GM23338 (cell line): ENCODE data around the gene CYTH3. TPM values are rescaled to one million over a fixed set of nuclear protein-coding genes. Genes with fewer than 3 reads are reported as not detected.

Source experiments
- ATAC-seq: fragments of 200-7000 bp; cut with Tn5 transposase; 3 replicates; pipeline ENCODE4 v1.9.1; 2020
- DNase-seq: peaks from one replicate; pipeline ENCODE4 v3.0.0-alpha.2; 2015; ENCODE audit warnings: low spot score
- H2AFZ ChIP-seq: fragments of 200-600 bp; sonication (generic); 2 replicates; pipeline ENCODE4 v1.8.0; 2016; ENCODE audit warnings: antibody characterized with exemption, mild to moderate bottlenecking, moderate library complexity
- H3F3A ChIP-seq: fragments of 200-600 bp; sonication (generic); replicated peaks from 2 replicates; pipeline ENCODE4 v1.8.0; 2017; ENCODE audit warnings: antibody characterized with exemption, mixed run types, low read depth
- H3K27ac ChIP-seq: fragments of 200-600 bp; sonication (generic); 2 replicates; pipeline ENCODE4 v1.6.1; 2016; ENCODE audit warnings: low read depth
- H3K27me3 ChIP-seq: fragments of 200-600 bp; sonication (generic); 2 replicates; pipeline ENCODE4 v1.8.0; 2016; ENCODE audit warnings: mild to moderate bottlenecking, mixed run types, moderate library complexity; ENCODE audit not compliant: insufficient read depth
- H3K36me3 ChIP-seq: fragments of 200-600 bp; sonication (generic); 2 replicates; pipeline ENCODE4 v1.8.0; 2016; ENCODE audit warnings: mild to moderate bottlenecking; ENCODE audit not compliant: insufficient read depth
- H3K4me1 ChIP-seq: fragments of 200-600 bp; sonication (generic); 2 replicates; pipeline ENCODE4 v1.8.0; 2016; ENCODE audit warnings: mild to moderate bottlenecking, moderate library complexity; ENCODE audit not compliant: insufficient read depth
- H3K4me2 ChIP-seq: fragments of 200-600 bp; sonication (generic); 2 replicates; pipeline ENCODE4 v1.7.1; 2017; ENCODE audit warnings: mixed run types
- H3K4me3 ChIP-seq: fragments of 200-600 bp; sonication (generic); 2 replicates; pipeline ENCODE4 v1.6.1; 2016; ENCODE audit warnings: mixed run types
- H3K79me2 ChIP-seq: fragments of 200-600 bp; sonication (generic); replicated peaks from 2 replicates; pipeline ENCODE4 v1.8.0; 2017; ENCODE audit warnings: mild to moderate bottlenecking; ENCODE audit not compliant: insufficient read depth
- H3K9me2 ChIP-seq: fragments of 200-600 bp; sonication (generic); 2 replicates; pipeline ENCODE4 v1.8.0; 2017; ENCODE audit not compliant: insufficient read depth
- H4K20me1 ChIP-seq: fragments of 200-600 bp; sonication (generic); replicated peaks from 2 replicates; pipeline ENCODE4 v1.8.0; 2017; ENCODE audit warnings: mild to moderate bottlenecking; ENCODE audit not compliant: insufficient read depth
- H3K27ac Mint-ChIP-seq: 2 replicates; pipeline ENCODE4 v1.8.0; 2020; ENCODE audit warnings: inconsistent platforms, mild to moderate bottlenecking, moderate library complexity, mixed read lengths
- H3K27me3 Mint-ChIP-seq: 3 replicates; pipeline ENCODE4 v1.8.0; 2022; ENCODE audit warnings: low read depth, mild to moderate bottlenecking, moderate library complexity, mixed read lengths, inconsistent platforms; ENCODE audit not compliant: insufficient read depth, poor library complexity
- H3K36me3 Mint-ChIP-seq: 3 replicates; pipeline ENCODE4 v1.8.0; 2021; ENCODE audit warnings: low read depth, mild to moderate bottlenecking, inconsistent platforms, moderate library complexity, mixed read lengths
- H3K4me1 Mint-ChIP-seq: 3 replicates; pipeline ENCODE4 v1.8.0; 2020; ENCODE audit warnings: mild to moderate bottlenecking, inconsistent platforms, mixed read lengths
- H3K4me3 Mint-ChIP-seq: 3 replicates; pipeline ENCODE4 v1.8.0; 2021; ENCODE audit warnings: moderate library complexity, mild to moderate bottlenecking, inconsistent platforms, mixed read lengths
- H3K9me3 Mint-ChIP-seq: 3 replicates; pipeline ENCODE4 v1.8.0; 2020; ENCODE audit warnings: moderate library complexity, mild to moderate bottlenecking, inconsistent platforms, mixed read lengths
- CREB1 ChIP-seq: fragments of 250-450 bp; sonication (Bioruptor Pico); IDR thresholded peaks from 2 replicates; pipeline ENCODE4 v1.5.0; 2020; ENCODE audit warnings: low read depth, mild to moderate bottlenecking, moderate library complexity
- EZH2 ChIP-seq: fragments of 200-600 bp; sonication (generic); IDR thresholded peaks from one replicate; pipeline ENCODE4 v1.8.0; 2017; ENCODE audit warnings: antibody characterized with exemption, mild to moderate bottlenecking, low read depth; ENCODE audit not compliant: unreplicated experiment
- EZH2phosphoT487 ChIP-seq: fragments of 200-600 bp; sonication (generic); IDR thresholded peaks from one replicate; pipeline ENCODE4 v1.8.1; 2018; ENCODE audit warnings: antibody characterized with exemption; ENCODE audit not compliant: unreplicated experiment
- NANOG ChIP-seq: IDR thresholded peaks from 2 replicates; pipeline ENCODE4 v1.6.1; 2016; ENCODE audit warnings: antibody characterized with exemption, borderline replicate concordance
- POLR2AphosphoS5 ChIP-seq: IDR thresholded peaks from 2 replicates; pipeline ENCODE4 v1.6.1; 2016; ENCODE audit warnings: antibody characterized with exemption, low read depth
- STAT1 ChIP-seq: IDR thresholded peaks from one replicate; pipeline ENCODE4 v1.6.1; 2016; ENCODE audit warnings: antibody characterized with exemption; ENCODE audit not compliant: unreplicated experiment
- ZNF114 ChIP-seq: fragments of 250-450 bp; sonication (Bioruptor Pico); IDR thresholded peaks from 2 replicates; pipeline ENCODE4 v1.5.0; 2020; ENCODE audit warnings: mild to moderate bottlenecking, moderate library complexity
- ZNF331 ChIP-seq: fragments of 250-450 bp; sonication (Bioruptor Pico); IDR thresholded peaks from 2 replicates; pipeline ENCODE4 v1.5.0; 2020; ENCODE audit warnings: low read depth, mild to moderate bottlenecking, moderate library complexity
- polyA plus RNA-seq: library from polyadenylated mRNA; unstranded; fragments of >200 nt; fragmentation: Nextera tagmentation; extraction: Ambion mirVana; gene quantifications from 2 replicates; pipeline ENCODE4 v1.2.1, GENCODE V29; 2016
- total RNA-seq: library from RNA; depleted of rRNA; stranded (reverse); fragments of >200 nt; shearing (Covaris generic); gene quantifications from 2 replicates; pipeline ENCODE4 v1.2.3, GENCODE V29; 2014
- TF ChIP-seq, protein P1 (sequence below), 2 experiments: fragments of 200-600 bp in 1 of 2; sonication (generic) in 1 of 2; conservative IDR thresholded peaks; 2 replicates each; pipeline versions ENCODE4 v1.5.1 to v1.6.1; 2016 to 2017; ENCODE audit warnings: antibody characterized with exemption in 2 of 2, low read depth in 2 of 2, mild to moderate bottlenecking in 2 of 2, moderate library complexity in 1 of 2
- TF ChIP-seq, protein P2 (sequence below): fragments of 250-450 bp; sonication (Bioruptor Pico); IDR thresholded peaks from 2 replicates; pipeline ENCODE4 v1.5.0; 2020; ENCODE audit warnings: mild to moderate bottlenecking, moderate library complexity
- TF ChIP-seq, protein P3 (sequence below): IDR thresholded peaks from one replicate; pipeline ENCODE4 v1.6.1; 2018; ENCODE audit warnings: antibody characterized with exemption; ENCODE audit not compliant: unreplicated experiment

Gene CYTH3
- total and polyA plus RNA-seq, 2 experiments from 2014 or later: 4.6 to 15.3 TPM

DNA sequence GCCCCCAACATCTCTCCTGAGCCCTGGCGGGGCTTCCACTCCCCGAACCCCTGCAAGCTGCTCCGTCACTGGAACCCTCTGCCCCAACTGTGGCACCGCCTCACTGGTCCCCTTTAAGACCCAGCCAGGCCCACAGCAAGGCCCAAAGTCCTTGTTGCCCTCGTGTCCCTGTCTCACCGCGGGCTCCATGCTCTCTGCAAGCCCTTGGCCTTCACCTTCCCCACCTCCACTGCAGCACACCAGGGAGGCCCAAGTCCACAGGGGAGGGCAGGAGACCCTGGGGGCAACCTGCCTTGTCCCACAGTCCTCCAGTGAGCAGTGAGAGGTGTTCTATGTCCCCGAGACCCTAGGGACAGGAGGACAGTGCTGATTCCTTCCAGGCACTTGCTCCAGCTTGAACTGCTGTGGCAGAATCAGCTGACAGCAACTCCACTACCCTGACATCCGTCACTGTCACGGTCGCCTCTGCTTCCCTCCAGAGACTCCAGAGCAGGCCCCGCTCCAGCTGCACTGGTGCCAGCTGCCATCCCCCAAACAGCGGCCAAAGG lies 105.3 kb downstream of the CYTH3 start (continued):
- TF ChIP-seq, protein P1, sequence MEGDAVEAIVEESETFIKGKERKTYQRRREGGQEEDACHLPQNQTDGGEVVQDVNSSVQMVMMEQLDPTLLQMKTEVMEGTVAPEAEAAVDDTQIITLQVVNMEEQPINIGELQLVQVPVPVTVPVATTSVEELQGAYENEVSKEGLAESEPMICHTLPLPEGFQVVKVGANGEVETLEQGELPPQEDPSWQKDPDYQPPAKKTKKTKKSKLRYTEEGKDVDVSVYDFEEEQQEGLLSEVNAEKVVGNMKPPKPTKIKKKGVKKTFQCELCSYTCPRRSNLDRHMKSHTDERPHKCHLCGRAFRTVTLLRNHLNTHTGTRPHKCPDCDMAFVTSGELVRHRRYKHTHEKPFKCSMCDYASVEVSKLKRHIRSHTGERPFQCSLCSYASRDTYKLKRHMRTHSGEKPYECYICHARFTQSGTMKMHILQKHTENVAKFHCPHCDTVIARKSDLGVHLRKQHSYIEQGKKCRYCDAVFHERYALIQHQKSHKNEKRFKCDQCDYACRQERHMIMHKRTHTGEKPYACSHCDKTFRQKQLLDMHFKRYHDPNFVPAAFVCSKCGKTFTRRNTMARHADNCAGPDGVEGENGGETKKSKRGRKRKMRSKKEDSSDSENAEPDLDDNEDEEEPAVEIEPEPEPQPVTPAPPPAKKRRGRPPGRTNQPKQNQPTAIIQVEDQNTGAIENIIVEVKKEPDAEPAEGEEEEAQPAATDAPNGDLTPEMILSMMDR (conservative IDR thresholded peaks at IDR 0.05; ENCODE audit: low read depth in 2 of 2): no peak

DNA sequence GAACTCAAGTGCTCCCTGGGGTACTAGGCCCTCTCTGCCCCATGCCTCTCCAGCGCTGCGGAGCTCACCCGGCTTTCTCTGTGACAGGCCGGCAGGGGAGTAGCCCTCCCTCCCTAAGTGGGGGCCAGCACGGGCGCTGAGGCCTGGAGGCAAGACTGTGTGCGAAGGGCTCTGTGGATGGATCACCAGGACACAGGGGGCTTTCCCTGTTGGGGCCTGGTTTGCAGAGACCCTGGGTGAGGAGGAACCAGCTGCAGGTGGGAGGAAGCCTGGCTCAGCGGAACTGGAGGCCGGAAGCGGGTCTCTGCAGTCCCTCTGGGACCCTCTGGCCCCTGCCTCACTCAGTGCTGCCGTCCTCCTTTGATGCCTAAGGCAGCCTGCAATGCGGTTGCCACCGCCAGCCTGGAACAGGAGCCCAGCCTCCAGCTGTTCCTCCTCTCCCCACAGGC lies 106.0 kb downstream of the CYTH3 start:
- Mint-ChIP-seq H3K4me1 (peaks cover 20% of the 10 kb centered on the region), H3K27ac (peak overlapping the region; percentile 88), H3K27me3 (peaks cover 12% of the 10 kb centered on the region), H3K4me3 (no peak overlapping the region), H3K9me3 (no peaks in the 10 kb centered on the region), H3K36me3 (peaks cover 8% of the 10 kb centered on the region)
- Histone ChIP-seq H3K27me3 (no peaks in the 10 kb centered on the region), H3F3A (0 out of 2 replicates have a peak, but pooled peaks cover 3% of the 10 kb centered on the region), H2AFZ (no peak overlapping the region), H3K36me3 (peaks cover 6% of the 10 kb centered on the region; the same call in 1 of the 2 replicates), H3K9me2 (no peaks in the 10 kb centered on the region), H3K4me2 (no peak overlapping the region), H3K79me2 (no peaks in the 10 kb centered on the region), H4K20me1 (no peaks in the 10 kb centered on the region), H3K27ac (no peak overlapping the region; the same call in 1 of the 2 replicates), H3K4me3 (no peak overlapping the region), H3K4me1 (0 out of 2 replicates have a peak, but pooled peaks cover 4% of the 10 kb centered on the region)
- no peak for DNase-seq
- no peak; the same call in 2 of the 3 replicates for ATAC-seq
- no peak for TF ChIP-seq ZNF331
- TF ChIP-seq ZNF114 (CRISPR knock-in tag): no peak
- TF ChIP-seq, protein P1 (conservative IDR thresholded peaks at IDR 0.05; ENCODE audit: low read depth in 2 of 2): no peak
- TF ChIP-seq EZH2: no peak
- no peak for TF ChIP-seq NANOG
- no peak for TF ChIP-seq STAT1
- TF ChIP-seq CREB1 (CRISPR knock-in tag): no peak
- TF ChIP-seq POLR2AphosphoS5: no peak
- TF ChIP-seq EZH2phosphoT487: no peak
- TF ChIP-seq, protein P2, sequence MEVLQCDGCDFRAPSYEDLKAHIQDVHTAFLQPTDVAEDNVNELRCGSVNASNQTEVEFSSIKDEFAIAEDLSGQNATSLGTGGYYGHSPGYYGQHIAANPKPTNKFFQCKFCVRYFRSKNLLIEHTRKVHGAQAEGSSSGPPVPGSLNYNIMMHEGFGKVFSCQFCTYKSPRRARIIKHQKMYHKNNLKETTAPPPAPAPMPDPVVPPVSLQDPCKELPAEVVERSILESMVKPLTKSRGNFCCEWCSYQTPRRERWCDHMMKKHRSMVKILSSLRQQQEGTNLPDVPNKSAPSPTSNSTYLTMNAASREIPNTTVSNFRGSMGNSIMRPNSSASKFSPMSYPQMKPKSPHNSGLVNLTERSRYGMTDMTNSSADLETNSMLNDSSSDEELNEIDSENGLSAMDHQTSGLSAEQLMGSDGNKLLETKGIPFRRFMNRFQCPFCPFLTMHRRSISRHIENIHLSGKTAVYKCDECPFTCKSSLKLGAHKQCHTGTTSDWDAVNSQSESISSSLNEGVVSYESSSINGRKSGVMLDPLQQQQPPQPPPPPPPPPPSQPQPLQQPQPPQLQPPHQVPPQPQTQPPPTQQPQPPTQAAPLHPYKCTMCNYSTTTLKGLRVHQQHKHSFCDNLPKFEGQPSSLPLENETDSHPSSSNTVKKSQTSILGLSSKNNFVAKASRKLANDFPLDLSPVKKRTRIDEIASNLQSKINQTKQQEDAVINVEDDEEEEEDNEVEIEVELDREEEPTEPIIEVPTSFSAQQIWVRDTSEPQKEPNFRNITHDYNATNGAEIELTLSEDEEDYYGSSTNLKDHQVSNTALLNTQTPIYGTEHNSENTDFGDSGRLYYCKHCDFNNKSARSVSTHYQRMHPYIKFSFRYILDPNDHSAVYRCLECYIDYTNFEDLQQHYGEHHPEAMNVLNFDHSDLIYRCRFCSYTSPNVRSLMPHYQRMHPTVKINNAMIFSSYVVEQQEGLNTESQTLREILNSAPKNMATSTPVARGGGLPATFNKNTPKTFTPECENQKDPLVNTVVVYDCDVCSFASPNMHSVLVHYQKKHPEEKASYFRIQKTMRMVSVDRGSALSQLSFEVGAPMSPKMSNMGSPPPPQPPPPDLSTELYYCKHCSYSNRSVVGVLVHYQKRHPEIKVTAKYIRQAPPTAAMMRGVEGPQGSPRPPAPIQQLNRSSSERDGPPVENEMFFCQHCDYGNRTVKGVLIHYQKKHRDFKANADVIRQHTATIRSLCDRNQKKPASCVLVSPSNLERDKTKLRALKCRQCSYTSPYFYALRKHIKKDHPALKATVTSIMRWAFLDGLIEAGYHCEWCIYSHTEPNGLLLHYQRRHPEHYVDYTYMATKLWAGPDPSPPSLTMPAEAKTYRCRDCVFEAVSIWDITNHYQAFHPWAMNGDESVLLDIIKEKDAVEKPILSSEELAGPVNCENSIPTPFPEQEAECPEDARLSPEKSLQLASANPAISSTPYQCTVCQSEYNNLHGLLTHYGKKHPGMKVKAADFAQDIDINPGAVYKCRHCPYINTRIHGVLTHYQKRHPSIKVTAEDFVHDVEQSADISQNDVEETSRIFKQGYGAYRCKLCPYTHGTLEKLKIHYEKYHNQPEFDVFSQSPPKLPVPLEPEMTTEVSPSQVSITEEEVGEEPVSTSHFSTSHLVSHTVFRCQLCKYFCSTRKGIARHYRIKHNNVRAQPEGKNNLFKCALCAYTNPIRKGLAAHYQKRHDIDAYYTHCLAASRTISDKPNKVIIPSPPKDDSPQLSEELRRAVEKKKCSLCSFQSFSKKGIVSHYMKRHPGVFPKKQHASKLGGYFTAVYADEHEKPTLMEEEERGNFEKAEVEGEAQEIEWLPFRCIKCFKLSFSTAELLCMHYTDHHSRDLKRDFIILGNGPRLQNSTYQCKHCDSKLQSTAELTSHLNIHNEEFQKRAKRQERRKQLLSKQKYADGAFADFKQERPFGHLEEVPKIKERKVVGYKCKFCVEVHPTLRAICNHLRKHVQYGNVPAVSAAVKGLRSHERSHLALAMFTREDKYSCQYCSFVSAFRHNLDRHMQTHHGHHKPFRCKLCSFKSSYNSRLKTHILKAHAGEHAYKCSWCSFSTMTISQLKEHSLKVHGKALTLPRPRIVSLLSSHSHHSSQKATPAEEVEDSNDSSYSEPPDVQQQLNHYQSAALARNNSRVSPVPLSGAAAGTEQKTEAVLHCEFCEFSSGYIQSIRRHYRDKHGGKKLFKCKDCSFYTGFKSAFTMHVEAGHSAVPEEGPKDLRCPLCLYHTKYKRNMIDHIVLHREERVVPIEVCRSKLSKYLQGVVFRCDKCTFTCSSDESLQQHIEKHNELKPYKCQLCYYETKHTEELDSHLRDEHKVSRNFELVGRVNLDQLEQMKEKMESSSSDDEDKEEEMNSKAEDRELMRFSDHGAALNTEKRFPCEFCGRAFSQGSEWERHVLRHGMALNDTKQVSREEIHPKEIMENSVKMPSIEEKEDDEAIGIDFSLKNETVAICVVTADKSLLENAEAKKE (CRISPR knock-in tag): no peak
- TF ChIP-seq, protein P3, sequence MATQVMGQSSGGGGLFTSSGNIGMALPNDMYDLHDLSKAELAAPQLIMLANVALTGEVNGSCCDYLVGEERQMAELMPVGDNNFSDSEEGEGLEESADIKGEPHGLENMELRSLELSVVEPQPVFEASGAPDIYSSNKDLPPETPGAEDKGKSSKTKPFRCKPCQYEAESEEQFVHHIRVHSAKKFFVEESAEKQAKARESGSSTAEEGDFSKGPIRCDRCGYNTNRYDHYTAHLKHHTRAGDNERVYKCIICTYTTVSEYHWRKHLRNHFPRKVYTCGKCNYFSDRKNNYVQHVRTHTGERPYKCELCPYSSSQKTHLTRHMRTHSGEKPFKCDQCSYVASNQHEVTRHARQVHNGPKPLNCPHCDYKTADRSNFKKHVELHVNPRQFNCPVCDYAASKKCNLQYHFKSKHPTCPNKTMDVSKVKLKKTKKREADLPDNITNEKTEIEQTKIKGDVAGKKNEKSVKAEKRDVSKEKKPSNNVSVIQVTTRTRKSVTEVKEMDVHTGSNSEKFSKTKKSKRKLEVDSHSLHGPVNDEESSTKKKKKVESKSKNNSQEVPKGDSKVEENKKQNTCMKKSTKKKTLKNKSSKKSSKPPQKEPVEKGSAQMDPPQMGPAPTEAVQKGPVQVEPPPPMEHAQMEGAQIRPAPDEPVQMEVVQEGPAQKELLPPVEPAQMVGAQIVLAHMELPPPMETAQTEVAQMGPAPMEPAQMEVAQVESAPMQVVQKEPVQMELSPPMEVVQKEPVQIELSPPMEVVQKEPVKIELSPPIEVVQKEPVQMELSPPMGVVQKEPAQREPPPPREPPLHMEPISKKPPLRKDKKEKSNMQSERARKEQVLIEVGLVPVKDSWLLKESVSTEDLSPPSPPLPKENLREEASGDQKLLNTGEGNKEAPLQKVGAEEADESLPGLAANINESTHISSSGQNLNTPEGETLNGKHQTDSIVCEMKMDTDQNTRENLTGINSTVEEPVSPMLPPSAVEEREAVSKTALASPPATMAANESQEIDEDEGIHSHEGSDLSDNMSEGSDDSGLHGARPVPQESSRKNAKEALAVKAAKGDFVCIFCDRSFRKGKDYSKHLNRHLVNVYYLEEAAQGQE: no peak
